Fibroblast of skin of left quadriceps (primary cell): ENCODE results near the gene IFNAR1.
A peak's percentile ranks its signal among the peaks of the same experiment; 100 is the strongest.

ENCODE experiments used
- DNase-seq, 2 experiments: peaks; one replicate each; pipeline ENCODE4 v3.0.0-alpha.2; 2013; ENCODE audit warnings: low read depth in 2 of 2

IFNAR1 gene

GRCh38 chr21:33324291-33325221 is at the start of gene IFNAR1:
Gene IFNAR1, plus strand, starts transcription at chr21:33324970. Its CDS starts 86 bp downstream, at chr21:33325056.
- DNase-seq: peak; percentile 94

GRCh38 chr21:33278721-33279120 is 46.0 kb upstream of the IFNAR1 start:
- peak; percentile 57 to 68 for DNase-seq

- DNase-seq: no peak
Observed at GRCh38 chr21:33279330-33279820, 45.4 kb upstream of the IFNAR1 start.

GRCh38 chr21:33281096-33281652 is 43.6 kb upstream of the IFNAR1 start:
- no peak for DNase-seq

- DNase-seq: no peak
Observed at GRCh38 chr21:33283203-33283602, 41.6 kb upstream of the IFNAR1 start.

GRCh38 chr21:33286076-33286475 is 38.7 kb upstream of the IFNAR1 start:
- DNase-seq: no peak

GRCh38 chr21:33286600-33287456 is 37.9 kb upstream of the IFNAR1 start:
- no peak for DNase-seq

- no peak for DNase-seq
Observed at GRCh38 chr21:33289199-33289819, 35.5 kb upstream of the IFNAR1 start.

GRCh38 chr21:33290441-33290840 is 34.3 kb upstream of the IFNAR1 start:
- DNase-seq: no peak

- DNase-seq: no peak
Observed at GRCh38 chr21:33291686-33292085, 33.1 kb upstream of the IFNAR1 start.

GRCh38 chr21:33292724-33293123 is 32.0 kb upstream of the IFNAR1 start:
- DNase-seq: no peak

- no peak for DNase-seq
Observed at GRCh38 chr21:33293136-33293535, 31.6 kb upstream of the IFNAR1 start.

- no peak for DNase-seq
Observed at GRCh38 chr21:33293811-33294216, 31.0 kb upstream of the IFNAR1 start.

- no peak for DNase-seq
Observed at GRCh38 chr21:33296156-33296555, 28.6 kb upstream of the IFNAR1 start.

GRCh38 chr21:33299181-33299752 is 25.5 kb upstream of the IFNAR1 start:
- no peak for DNase-seq

GRCh38 chr21:33300701-33301631 is 23.8 kb upstream of the IFNAR1 start:
- DNase-seq: no peak

- DNase-seq: no peak
Observed at GRCh38 chr21:33301632-33302002, 23.2 kb upstream of the IFNAR1 start.

- DNase-seq: no peak
Observed at GRCh38 chr21:33302055-33302454, 22.7 kb upstream of the IFNAR1 start.

GRCh38 chr21:33302796-33303195 is 22.0 kb upstream of the IFNAR1 start:
- DNase-seq: no peak

GRCh38 chr21:33305344-33305671 is 19.5 kb upstream of the IFNAR1 start:
- no peak for DNase-seq
